ENCODE results near the gene CENPV.
"Not testable (repeated sequence)": the region's sequence is repeated elsewhere in the genome, so short reads cannot be mapped to it uniquely, and the experiment has no call there.

CENPV gene

DNA sequence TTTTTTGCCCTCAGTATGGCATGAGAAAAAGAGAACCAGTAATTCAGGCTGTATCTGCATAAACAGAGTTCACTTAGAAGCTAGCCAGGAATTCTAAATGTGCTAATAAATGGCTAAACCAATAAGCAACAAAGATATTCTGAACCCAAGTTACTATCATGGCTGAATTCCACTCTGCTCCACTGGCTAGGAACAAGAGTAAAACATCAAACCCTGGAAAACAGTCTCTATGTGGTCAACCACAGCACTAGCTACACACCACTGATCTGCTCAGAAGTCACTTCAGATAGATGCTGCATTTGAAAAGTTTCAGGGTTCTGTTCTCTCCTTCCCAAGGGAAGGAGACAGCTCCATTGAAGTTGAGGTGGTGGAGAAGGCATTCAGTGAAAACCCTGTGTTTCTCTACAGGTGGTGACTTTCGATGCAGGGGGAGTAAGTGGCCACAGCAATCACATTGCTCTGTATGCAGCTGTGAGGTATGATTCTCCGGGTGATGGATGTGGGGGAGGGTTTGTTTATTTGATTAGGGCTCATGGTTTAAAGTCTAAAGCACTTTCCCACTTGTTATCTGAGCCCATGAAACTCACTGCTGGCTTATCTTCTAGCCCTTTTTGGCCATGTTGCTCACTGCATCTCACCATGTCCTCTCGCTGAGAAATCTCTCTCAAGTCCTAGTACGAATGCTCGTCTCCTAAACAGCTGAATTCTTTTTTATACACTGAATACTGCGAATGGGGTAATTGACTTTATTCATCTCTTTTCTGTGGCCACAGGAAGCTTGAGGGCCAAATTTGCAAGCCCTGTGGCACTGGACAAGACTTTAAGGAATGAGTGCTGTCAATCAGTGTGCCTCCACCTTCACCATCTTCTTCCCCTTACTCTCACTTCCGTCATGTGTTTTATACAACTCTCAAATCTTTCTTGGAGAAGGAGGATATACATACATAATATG, 39.9 kb downstream of the CENPV start:
- no peaks in the 10 kb centered on the region for H3K4me1 ChIP-seq (ENCODE audit: insufficient read depth, poor library complexity, severe bottlenecking)
- H3K27me3 ChIP-seq (ENCODE audit: insufficient read depth, poor library complexity, severe bottlenecking) = no peaks in the 10 kb centered on the region
- ATAC-seq (ENCODE audit: low read depth) = no peak
- no peaks in the 10 kb centered on the region for H3K9me3 ChIP-seq (ENCODE audit: severe bottlenecking)
- TF ChIP-seq, protein P1, sequence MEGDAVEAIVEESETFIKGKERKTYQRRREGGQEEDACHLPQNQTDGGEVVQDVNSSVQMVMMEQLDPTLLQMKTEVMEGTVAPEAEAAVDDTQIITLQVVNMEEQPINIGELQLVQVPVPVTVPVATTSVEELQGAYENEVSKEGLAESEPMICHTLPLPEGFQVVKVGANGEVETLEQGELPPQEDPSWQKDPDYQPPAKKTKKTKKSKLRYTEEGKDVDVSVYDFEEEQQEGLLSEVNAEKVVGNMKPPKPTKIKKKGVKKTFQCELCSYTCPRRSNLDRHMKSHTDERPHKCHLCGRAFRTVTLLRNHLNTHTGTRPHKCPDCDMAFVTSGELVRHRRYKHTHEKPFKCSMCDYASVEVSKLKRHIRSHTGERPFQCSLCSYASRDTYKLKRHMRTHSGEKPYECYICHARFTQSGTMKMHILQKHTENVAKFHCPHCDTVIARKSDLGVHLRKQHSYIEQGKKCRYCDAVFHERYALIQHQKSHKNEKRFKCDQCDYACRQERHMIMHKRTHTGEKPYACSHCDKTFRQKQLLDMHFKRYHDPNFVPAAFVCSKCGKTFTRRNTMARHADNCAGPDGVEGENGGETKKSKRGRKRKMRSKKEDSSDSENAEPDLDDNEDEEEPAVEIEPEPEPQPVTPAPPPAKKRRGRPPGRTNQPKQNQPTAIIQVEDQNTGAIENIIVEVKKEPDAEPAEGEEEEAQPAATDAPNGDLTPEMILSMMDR (IDR thresholded peaks at IDR 0.05; ENCODE audit: poor library complexity, severe bottlenecking) = no peak
- no peak overlapping the region for H3K27ac ChIP-seq (ENCODE audit: poor library complexity, severe bottlenecking)
- peaks cover 4% of the 10 kb centered on the region; the same call in 1 of the 2 replicates for H3K36me3 ChIP-seq (ENCODE audit: low read depth)
- no peak overlapping the region for H3K4me3 ChIP-seq (ENCODE audit: severe bottlenecking)
- DNase-seq (ENCODE audit: low spot score) = no peak

DNA sequence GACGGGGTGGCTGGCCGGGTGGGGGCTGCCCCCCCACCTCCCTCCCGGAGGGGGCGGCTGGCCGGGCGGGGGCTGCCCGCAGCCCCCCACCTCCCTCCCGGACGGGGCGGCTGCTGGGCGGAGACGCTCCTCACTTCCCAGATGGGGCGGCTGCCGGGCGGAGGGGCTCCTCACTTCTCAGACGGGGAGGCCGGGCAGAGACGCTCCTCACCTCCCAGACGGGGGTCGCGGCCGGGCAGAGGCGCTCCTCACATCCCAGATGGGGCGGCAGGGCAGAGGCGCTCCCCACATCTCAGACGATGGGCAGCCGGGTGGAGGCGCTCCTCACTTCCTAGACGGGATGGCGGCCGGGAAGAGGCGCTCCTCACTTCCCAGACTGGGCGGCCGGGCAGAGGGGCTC, 41.2 kb downstream of the CENPV start:
- not testable (repeated sequence) for H3K9me3 ChIP-seq (ENCODE audit: severe bottlenecking); ATAC-seq (ENCODE audit: low read depth); H3K27me3 ChIP-seq (ENCODE audit: insufficient read depth, poor library complexity, severe bottlenecking); H3K4me1 ChIP-seq (ENCODE audit: insufficient read depth, poor library complexity, severe bottlenecking); DNase-seq (ENCODE audit: low spot score); H3K36me3 ChIP-seq (ENCODE audit: low read depth); H3K4me3 ChIP-seq (ENCODE audit: severe bottlenecking); H3K27ac ChIP-seq (ENCODE audit: poor library complexity, severe bottlenecking)

DNA sequence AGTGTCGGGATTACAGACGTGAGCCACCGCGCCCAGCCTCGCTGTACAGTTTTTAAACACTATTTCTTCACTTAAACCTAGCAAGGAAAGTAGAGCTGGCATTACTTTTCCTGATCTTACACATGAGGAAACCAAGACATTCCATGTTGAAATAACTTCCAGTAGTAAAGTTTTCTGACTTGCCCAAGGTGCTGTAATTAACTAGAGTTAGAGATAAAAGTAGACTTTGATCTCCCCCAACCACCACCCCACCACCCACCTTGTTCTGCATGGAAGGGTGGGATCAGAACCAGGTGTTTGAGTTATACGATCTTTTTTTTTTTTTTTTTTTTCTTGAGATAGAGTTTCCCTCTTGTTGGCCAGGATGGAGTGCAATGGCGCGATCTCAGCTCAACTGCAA, 47.1 kb downstream of the CENPV start:
- no peaks in the 10 kb centered on the region for H3K4me1 ChIP-seq (ENCODE audit: insufficient read depth, poor library complexity, severe bottlenecking)
- DNase-seq (ENCODE audit: low spot score) = no peak
- H3K4me3 ChIP-seq (ENCODE audit: severe bottlenecking) = no peak overlapping the region
- no peak overlapping the region for H3K27ac ChIP-seq (ENCODE audit: poor library complexity, severe bottlenecking)
- no peaks in the 10 kb centered on the region for H3K9me3 ChIP-seq (ENCODE audit: severe bottlenecking)
- H3K27me3 ChIP-seq (ENCODE audit: insufficient read depth, poor library complexity, severe bottlenecking) = no peaks in the 10 kb centered on the region
- peaks cover 4% of the 10 kb centered on the region; the same call in 1 of the 2 replicates for H3K36me3 ChIP-seq (ENCODE audit: low read depth)
- ATAC-seq (ENCODE audit: low read depth) = no peak
- TF ChIP-seq, protein P1 (IDR thresholded peaks at IDR 0.05; ENCODE audit: poor library complexity, severe bottlenecking) = no peak

DNA sequence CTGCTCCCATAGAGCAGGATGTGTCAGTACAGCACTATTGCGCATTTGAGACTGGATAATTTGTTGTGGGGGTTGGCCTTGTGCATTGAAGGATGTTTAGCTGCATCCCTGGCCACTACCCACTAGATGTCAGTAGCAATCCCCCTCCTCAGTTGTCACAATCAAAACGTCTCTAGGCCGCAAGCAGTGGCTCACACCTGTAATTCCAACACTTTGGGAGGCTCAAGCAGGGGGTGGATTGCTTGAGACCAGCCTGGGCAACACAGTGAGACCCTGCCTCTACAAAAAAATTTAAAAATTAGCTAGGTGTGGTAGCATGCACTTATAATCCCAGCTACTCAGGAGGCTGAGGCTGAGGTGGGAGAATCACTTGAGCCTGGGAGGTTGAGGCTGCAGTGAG, 48.4 kb downstream of the CENPV start:
- TF ChIP-seq, protein P1 (IDR thresholded peaks at IDR 0.05; ENCODE audit: poor library complexity, severe bottlenecking) = peak; percentile 56
- no peaks in the 10 kb centered on the region for H3K9me3 ChIP-seq (ENCODE audit: severe bottlenecking)
- peaks cover 4% of the 10 kb centered on the region; the same call in 1 of the 2 replicates for H3K36me3 ChIP-seq (ENCODE audit: low read depth)
- no peak overlapping the region for H3K27ac ChIP-seq (ENCODE audit: poor library complexity, severe bottlenecking)
- no peaks in the 10 kb centered on the region for H3K4me1 ChIP-seq (ENCODE audit: insufficient read depth, poor library complexity, severe bottlenecking)
- ATAC-seq (ENCODE audit: low read depth) = peak; percentile 66
- DNase-seq (ENCODE audit: low spot score) = no peak
- H3K4me3 ChIP-seq (ENCODE audit: severe bottlenecking) = no peak overlapping the region
- no peaks in the 10 kb centered on the region for H3K27me3 ChIP-seq (ENCODE audit: insufficient read depth, poor library complexity, severe bottlenecking)

DNA sequence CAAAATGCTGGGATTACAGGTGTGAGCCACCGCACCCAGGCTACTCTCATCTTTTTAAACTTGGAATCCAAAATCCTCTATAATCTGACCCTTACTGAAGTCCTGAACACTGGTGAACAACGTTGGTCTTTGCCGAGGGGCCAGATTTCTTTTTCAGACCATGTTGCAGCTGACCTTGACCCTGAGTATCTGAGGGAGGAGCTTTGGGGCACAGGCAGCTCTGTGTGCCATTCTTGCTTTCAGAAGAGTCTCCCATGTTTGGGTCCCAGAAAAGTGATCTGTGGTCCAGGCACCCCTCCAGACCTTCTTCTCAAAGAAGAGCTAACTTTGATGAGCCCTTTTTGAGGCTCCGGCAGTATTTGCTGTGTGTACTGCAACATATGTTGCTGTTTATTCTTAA, 50.4 kb downstream of the CENPV start:
- DNase-seq (ENCODE audit: low spot score) (no peak), ATAC-seq (ENCODE audit: low read depth) (no peak)
- Histone ChIP-seq H3K4me3 (ENCODE audit: severe bottlenecking) (no peak overlapping the region), H3K9me3 (ENCODE audit: severe bottlenecking) (no peaks in the 10 kb centered on the region), H3K4me1 (ENCODE audit: insufficient read depth, poor library complexity, severe bottlenecking) (no peaks in the 10 kb centered on the region), H3K27me3 (ENCODE audit: insufficient read depth, poor library complexity, severe bottlenecking) (no peaks in the 10 kb centered on the region), H3K27ac (ENCODE audit: poor library complexity, severe bottlenecking) (no peak overlapping the region), H3K36me3 (ENCODE audit: low read depth) (no peaks in the 10 kb centered on the region; the same call in 1 of the 2 replicates)
- TF ChIP-seq, protein P1 (IDR thresholded peaks at IDR 0.05; ENCODE audit: poor library complexity, severe bottlenecking) = no peak

All from RWPE2 (cell line).